SJCRH30 (cell line): Measurements from ENCODE around the gene NQO2. TPM values are rescaled to one million over a fixed set of nuclear protein-coding genes. Genes with fewer than 3 reads are reported as not detected.
A peak's percentile ranks its signal among the peaks of the same experiment; 100 is the strongest.

ENCODE experiments used
- DNase-seq, 2 experiments: peaks; one replicate each; pipeline ENCODE4 v3.0.0-alpha.2; 2015 to 2020
- H3K27ac ChIP-seq: fragments of 250-450 bp; sonication (Bioruptor Pico); 2 replicates; pipeline ENCODE4 v1.5.1; 2020; ENCODE audit warnings: mild to moderate bottlenecking, moderate library complexity
- H3K27me3 ChIP-seq: fragments of 250-450 bp; sonication (Bioruptor Pico); 2 replicates; pipeline ENCODE4 v1.5.1; 2020; ENCODE audit warnings: mild to moderate bottlenecking, moderate library complexity
- H3K36me3 ChIP-seq: fragments of 250-450 bp; sonication (Bioruptor Pico); 2 replicates; pipeline ENCODE4 v1.5.1; 2020; ENCODE audit warnings: mild to moderate bottlenecking, moderate library complexity
- H3K4me1 ChIP-seq: fragments of 250-450 bp; sonication (Bioruptor Pico); 2 replicates; pipeline ENCODE4 v1.5.1; 2020; ENCODE audit warnings: mild to moderate bottlenecking, moderate library complexity
- H3K4me3 ChIP-seq: fragments of 250-450 bp; sonication (Bioruptor Pico); 2 replicates; pipeline ENCODE4 v1.5.1; 2020; ENCODE audit warnings: mild to moderate bottlenecking, moderate library complexity
- H3K9me3 ChIP-seq: fragments of 250-450 bp; sonication (Bioruptor Pico); replicated peaks from 2 replicates; pipeline ENCODE4 v1.5.1; 2020; ENCODE audit warnings: mild to moderate bottlenecking, moderate library complexity
- total RNA-seq: library from RNA; depleted of rRNA; stranded (reverse); fragments of >200 nt; shearing (Covaris generic); gene quantifications from 2 replicates; pipeline ENCODE4 v1.2.3, GENCODE V29; 2014

The NQO2 gene
- total RNA-seq, 1 experiment from 2014 or later, result 15.4 TPM

- H3K27ac ChIP-seq, result no peak overlapping the region
- no peak overlapping the region for H3K4me3 ChIP-seq
- no peaks in the 10 kb centered on the region for H3K36me3 ChIP-seq
- no peaks in the 10 kb centered on the region for H3K4me1 ChIP-seq
- H3K27me3 ChIP-seq, result no peaks in the 10 kb centered on the region
- peak in 1 of 2 experiments; percentile 15 for DNase-seq
- H3K9me3 ChIP-seq, result no peaks in the 10 kb centered on the region
These were observed 23.1 kb upstream of the NQO2 start for GRCh38 chr6:2976571-2977085.

DNA sequence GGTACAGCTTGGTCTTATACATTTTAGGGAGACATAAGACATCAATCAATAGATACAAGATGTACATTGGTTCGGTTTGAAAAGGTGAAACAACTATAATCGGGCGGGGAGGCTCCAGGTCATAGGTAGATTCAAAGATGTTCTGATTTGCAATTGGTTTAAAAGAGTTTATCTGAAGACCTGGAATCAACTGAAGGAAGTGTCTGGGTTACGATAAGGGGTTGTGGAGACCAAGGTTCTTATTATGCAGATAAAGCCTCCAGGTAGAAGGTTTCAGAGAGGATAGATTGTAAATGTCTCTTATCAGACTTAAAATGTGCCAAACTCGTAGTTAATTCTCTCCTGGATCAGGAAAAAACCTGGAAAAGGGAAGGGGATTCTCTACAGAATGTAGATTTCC lies 22.4 kb upstream of the NQO2 start:
- no peaks in the 10 kb centered on the region for H3K27me3 ChIP-seq
- no peaks in the 10 kb centered on the region for H3K36me3 ChIP-seq
- DNase-seq, result no peak
- no peak overlapping the region for H3K4me3 ChIP-seq
- H3K4me1 ChIP-seq, result no peaks in the 10 kb centered on the region
- H3K27ac ChIP-seq, result no peak overlapping the region
- H3K9me3 ChIP-seq, result no peaks in the 10 kb centered on the region

GRCh38 chr6:2977799-2978590 lies 21.7 kb upstream of the NQO2 start:
- no peaks in the 10 kb centered on the region for H3K36me3 ChIP-seq
- H3K27me3 ChIP-seq, result no peaks in the 10 kb centered on the region
- DNase-seq, result no peak
- H3K4me3 ChIP-seq, result no peak overlapping the region
- H3K27ac ChIP-seq, result no peak overlapping the region
- no peaks in the 10 kb centered on the region for H3K9me3 ChIP-seq
- H3K4me1 ChIP-seq, result no peaks in the 10 kb centered on the region

DNA sequence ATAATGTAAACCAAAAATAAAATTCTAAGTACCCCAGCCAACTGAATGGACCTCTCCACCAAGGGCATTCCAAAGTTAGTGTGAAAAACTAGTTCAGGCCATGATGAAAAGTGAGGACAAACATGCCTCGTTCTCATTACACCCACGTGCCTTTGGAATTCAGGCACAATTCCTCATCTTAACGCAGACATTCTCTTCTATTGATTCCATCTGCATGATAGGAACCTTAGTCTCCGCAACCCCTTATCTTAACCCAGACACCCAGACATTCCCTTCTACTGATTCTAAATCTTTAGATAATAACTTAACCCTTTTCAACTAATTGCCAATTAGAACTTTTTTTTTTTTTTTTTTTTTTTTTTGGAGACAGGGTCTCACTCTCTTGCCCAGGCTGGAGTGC lies 20.8 kb upstream of the NQO2 start:
- Histone ChIP-seq H3K27ac (no peak overlapping the region), H3K4me3 (no peak overlapping the region), H3K27me3 (no peaks in the 10 kb centered on the region), H3K9me3 (no peaks in the 10 kb centered on the region), H3K4me1 (no peaks in the 10 kb centered on the region), H3K36me3 (no peaks in the 10 kb centered on the region)
- no peak for DNase-seq

DNA sequence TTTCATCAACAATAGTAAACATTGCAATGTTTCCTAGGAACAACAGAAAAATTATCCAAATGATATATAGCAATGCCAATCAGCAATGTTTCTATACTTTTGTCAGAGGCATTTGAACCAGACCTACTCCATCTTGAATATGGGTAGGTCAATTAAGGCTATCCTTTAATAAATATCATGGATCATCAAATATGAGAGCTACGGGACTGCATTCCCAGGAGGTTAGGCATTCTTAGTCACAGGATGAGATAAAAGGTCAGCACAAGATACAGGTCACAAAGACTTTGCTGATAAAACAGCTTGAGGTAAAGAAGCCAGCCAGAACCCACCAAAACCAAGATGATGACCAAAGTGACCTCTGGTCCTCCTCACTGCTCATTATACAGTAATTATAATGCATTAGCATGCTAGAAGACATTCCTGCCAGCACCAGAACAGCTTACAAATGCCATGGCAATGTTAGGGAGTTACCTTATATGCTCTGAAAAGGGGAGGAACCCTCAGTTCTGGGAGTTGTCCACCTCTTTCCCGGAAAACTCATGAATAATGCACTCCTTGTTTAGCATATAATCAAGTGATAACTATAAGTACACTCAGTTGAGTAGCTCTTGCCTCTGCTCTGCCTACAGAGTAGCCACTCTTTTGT lies 19.8 kb upstream of the NQO2 start:
- Histone ChIP-seq H3K27me3 (no peaks in the 10 kb centered on the region), H3K4me3 (no peak overlapping the region), H3K9me3 (no peaks in the 10 kb centered on the region), H3K4me1 (no peaks in the 10 kb centered on the region), H3K27ac (no peak overlapping the region), H3K36me3 (no peaks in the 10 kb centered on the region)
- DNase-seq, result no peak

DNA sequence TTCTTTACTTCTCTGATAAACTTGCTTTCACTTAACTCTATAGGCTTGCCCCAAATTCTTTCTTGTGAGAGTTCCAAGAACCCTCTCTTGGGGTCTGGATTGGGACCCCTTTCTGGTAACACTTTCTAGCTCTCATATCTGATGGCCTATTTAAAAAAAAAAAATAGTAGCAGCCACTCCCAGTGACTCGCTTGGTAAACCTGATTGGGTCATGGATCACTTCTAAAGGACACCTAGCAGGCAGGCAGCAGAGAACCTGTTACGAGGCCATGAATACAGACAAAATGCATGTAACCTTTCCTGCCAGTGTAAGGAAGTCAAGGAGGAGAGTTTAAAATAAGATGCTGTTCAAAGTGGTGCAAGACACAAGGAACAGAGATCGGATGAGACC lies 19.2 kb upstream of the NQO2 start:
- Histone ChIP-seq H3K4me1 (no peaks in the 10 kb centered on the region), H3K27me3 (no peaks in the 10 kb centered on the region), H3K27ac (no peak overlapping the region), H3K36me3 (no peaks in the 10 kb centered on the region), H3K4me3 (no peak overlapping the region), H3K9me3 (no peaks in the 10 kb centered on the region)
- no peak for DNase-seq

GRCh38 chr6:2982426-2983117 lies 17.1 kb upstream of the NQO2 start:
- Histone ChIP-seq H3K4me3 (no peak overlapping the region), H3K36me3 (no peaks in the 10 kb centered on the region), H3K9me3 (no peaks in the 10 kb centered on the region), H3K27me3 (no peaks in the 10 kb centered on the region), H3K4me1 (peaks cover 5% of the 10 kb centered on the region; the same call in 1 of the 2 replicates), H3K27ac (no peak overlapping the region)
- no peak for DNase-seq

GRCh38 chr6:2984738-2985406 lies 14.8 kb upstream of the NQO2 start:
- Histone ChIP-seq H3K27me3 (no peaks in the 10 kb centered on the region), H3K27ac (no peak overlapping the region), H3K4me1 (peaks cover 5% of the 10 kb centered on the region; the same call in 1 of the 2 replicates), H3K9me3 (no peaks in the 10 kb centered on the region), H3K36me3 (no peaks in the 10 kb centered on the region), H3K4me3 (no peak overlapping the region)
- DNase-seq, result no peak

GRCh38 chr6:2986722-2987221 lies 12.9 kb upstream of the NQO2 start:
- Histone ChIP-seq H3K36me3 (no peaks in the 10 kb centered on the region), H3K4me3 (no peak overlapping the region), H3K9me3 (no peaks in the 10 kb centered on the region), H3K4me1 (peaks cover 5% of the 10 kb centered on the region; the same call in 1 of the 2 replicates), H3K27me3 (no peaks in the 10 kb centered on the region), H3K27ac (no peak overlapping the region)
- DNase-seq, result no peak

- no peak for DNase-seq
- Histone ChIP-seq H3K27ac (peak overlapping the region; percentile 91), H3K36me3 (no peaks in the 10 kb centered on the region), H3K4me3 (peak overlapping the region; percentile 68), H3K4me1 (peaks cover 5% of the 10 kb centered on the region; the same call in 1 of the 2 replicates), H3K9me3 (no peaks in the 10 kb centered on the region), H3K27me3 (no peaks in the 10 kb centered on the region)
These were observed 11.6 kb upstream of the NQO2 start for GRCh38 chr6:2988094-2988425.

- Histone ChIP-seq H3K27me3 (no peaks in the 10 kb centered on the region), H3K4me1 (peaks cover 5% of the 10 kb centered on the region; the same call in 1 of the 2 replicates), H3K9me3 (no peaks in the 10 kb centered on the region), H3K36me3 (no peaks in the 10 kb centered on the region), H3K4me3 (peak overlapping the region; percentile 68), H3K27ac (peak overlapping the region; percentile 91)
- peak; percentile 87 to 89 for DNase-seq
These were observed 11.0 kb upstream of the NQO2 start for GRCh38 chr6:2988426-2989331.

GRCh38 chr6:2989332-2990247 lies 10.1 kb upstream of the NQO2 start:
- H3K4me3 ChIP-seq, result peak overlapping the region; percentile 68
- DNase-seq, result peak; percentile 83 to 93
- H3K4me1 ChIP-seq, result peaks cover 5% of the 10 kb centered on the region; the same call in 1 of the 2 replicates
- peak overlapping the region; percentile 91 for H3K27ac ChIP-seq
- H3K27me3 ChIP-seq, result no peaks in the 10 kb centered on the region
- H3K36me3 ChIP-seq, result no peaks in the 10 kb centered on the region
- no peaks in the 10 kb centered on the region for H3K9me3 ChIP-seq
